T-helper 1 cell treated with Interleukin-12 subunit alpha and Interleukin-12 subunit beta and Interleukin-4 antibody, amounts not matched to agents 30 μg/mL and 1 μg/mL, for 36 hours (primary cell): ENCODE results near the gene CEMIP.

Source experiments
- H3K27ac Mint-ChIP-seq: one replicate; pipeline ENCODE4 v1.8.0; 2021; ENCODE audit warnings: mild to moderate bottlenecking, mixed read lengths
- H3K27me3 Mint-ChIP-seq: one replicate; pipeline ENCODE4 v1.8.0; 2021; ENCODE audit warnings: low read depth, mixed read lengths
- H3K36me3 Mint-ChIP-seq: one replicate; pipeline ENCODE4 v1.8.0; 2021; ENCODE audit warnings: low read depth, mixed read lengths
- H3K4me1 Mint-ChIP-seq: one replicate; pipeline ENCODE4 v1.8.0; 2021; ENCODE audit warnings: low read depth, mixed read lengths
- H3K4me3 Mint-ChIP-seq: one replicate; pipeline ENCODE4 v1.8.0; 2021; ENCODE audit warnings: mild to moderate bottlenecking, moderate library complexity, mixed read lengths
- H3K9me3 Mint-ChIP-seq: one replicate; pipeline ENCODE4 v1.8.0; 2021; ENCODE audit warnings: mixed read lengths

The CEMIP gene

GRCh38 chr15:80832686-80833085, 53.5 kb downstream of the CEMIP start:
- Mint-ChIP-seq H3K36me3 (no peaks in the 10 kb centered on the region), H3K27ac (no peak overlapping the region), H3K9me3 (no peaks in the 10 kb centered on the region), H3K4me1 (no peaks in the 10 kb centered on the region), H3K4me3 (no peak overlapping the region), H3K27me3 (no peaks in the 10 kb centered on the region)

GRCh38 chr15:80834402-80834801, 55.2 kb downstream of the CEMIP start:
- no peaks in the 10 kb centered on the region for H3K4me1 Mint-ChIP-seq
- H3K9me3 Mint-ChIP-seq = no peaks in the 10 kb centered on the region
- H3K27me3 Mint-ChIP-seq = peaks cover 5% of the 10 kb centered on the region
- H3K36me3 Mint-ChIP-seq = no peaks in the 10 kb centered on the region
- H3K4me3 Mint-ChIP-seq = no peak overlapping the region
- H3K27ac Mint-ChIP-seq = no peak overlapping the region

DNA sequence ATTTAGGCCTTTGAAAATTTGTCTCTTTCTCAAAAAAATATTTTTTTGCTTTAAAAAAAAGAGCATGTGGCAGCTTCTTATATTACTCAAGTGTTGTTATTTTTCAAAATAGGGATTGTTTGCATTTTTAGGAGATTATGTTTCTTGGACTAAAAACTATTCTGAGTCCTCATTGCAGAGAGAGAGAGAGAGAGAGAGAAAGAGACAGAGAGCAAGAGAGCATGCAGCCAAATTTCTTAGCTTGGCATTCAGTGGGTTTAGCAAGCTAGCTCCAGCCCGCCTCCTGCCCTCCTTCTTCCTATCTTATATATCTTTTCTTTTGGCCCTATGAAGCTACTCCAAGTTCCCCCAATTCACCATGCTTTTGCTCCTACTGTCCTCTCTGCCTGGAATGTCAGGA, 55.7 kb downstream of the CEMIP start:
- no peak overlapping the region for H3K4me3 Mint-ChIP-seq
- no peaks in the 10 kb centered on the region for H3K9me3 Mint-ChIP-seq
- H3K4me1 Mint-ChIP-seq = no peaks in the 10 kb centered on the region
- no peak overlapping the region for H3K27ac Mint-ChIP-seq
- H3K27me3 Mint-ChIP-seq = peaks cover 5% of the 10 kb centered on the region
- no peaks in the 10 kb centered on the region for H3K36me3 Mint-ChIP-seq

DNA sequence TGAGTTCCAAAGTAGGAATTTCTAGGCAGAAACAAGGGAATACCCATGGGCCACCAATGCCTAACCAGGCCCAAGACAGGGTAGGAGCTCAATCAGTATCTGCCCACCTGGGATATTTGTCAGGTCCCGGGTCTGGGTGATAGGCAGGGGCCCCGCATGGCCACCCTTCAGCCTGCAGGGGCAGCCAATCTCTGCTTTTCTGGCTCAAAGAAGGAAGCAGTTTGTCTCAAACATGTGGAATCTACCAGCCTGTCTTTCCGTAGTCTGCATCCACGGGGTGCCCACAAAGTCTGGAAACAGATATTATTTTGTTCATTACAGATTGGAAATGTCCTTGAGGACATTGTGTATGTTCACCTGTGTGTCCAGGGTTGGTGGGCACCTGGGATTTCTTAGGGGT, 56.2 kb downstream of the CEMIP start:
- H3K27me3 Mint-ChIP-seq = peaks cover 5% of the 10 kb centered on the region
- H3K4me3 Mint-ChIP-seq = no peak overlapping the region
- H3K4me1 Mint-ChIP-seq = no peaks in the 10 kb centered on the region
- H3K27ac Mint-ChIP-seq = no peak overlapping the region
- H3K9me3 Mint-ChIP-seq = no peaks in the 10 kb centered on the region
- H3K36me3 Mint-ChIP-seq = no peaks in the 10 kb centered on the region

GRCh38 chr15:80836223-80836622, 57.1 kb downstream of the CEMIP start:
- H3K4me3 Mint-ChIP-seq = no peak overlapping the region
- no peak overlapping the region for H3K27ac Mint-ChIP-seq
- peaks cover 5% of the 10 kb centered on the region for H3K27me3 Mint-ChIP-seq
- no peaks in the 10 kb centered on the region for H3K4me1 Mint-ChIP-seq
- H3K9me3 Mint-ChIP-seq = no peaks in the 10 kb centered on the region
- no peaks in the 10 kb centered on the region for H3K36me3 Mint-ChIP-seq

GRCh38 chr15:80837006-80837405, 57.8 kb downstream of the CEMIP start:
- H3K9me3 Mint-ChIP-seq = no peaks in the 10 kb centered on the region
- peaks cover 5% of the 10 kb centered on the region for H3K27me3 Mint-ChIP-seq
- no peak overlapping the region for H3K27ac Mint-ChIP-seq
- no peak overlapping the region for H3K4me3 Mint-ChIP-seq
- no peaks in the 10 kb centered on the region for H3K36me3 Mint-ChIP-seq
- no peaks in the 10 kb centered on the region for H3K4me1 Mint-ChIP-seq

DNA sequence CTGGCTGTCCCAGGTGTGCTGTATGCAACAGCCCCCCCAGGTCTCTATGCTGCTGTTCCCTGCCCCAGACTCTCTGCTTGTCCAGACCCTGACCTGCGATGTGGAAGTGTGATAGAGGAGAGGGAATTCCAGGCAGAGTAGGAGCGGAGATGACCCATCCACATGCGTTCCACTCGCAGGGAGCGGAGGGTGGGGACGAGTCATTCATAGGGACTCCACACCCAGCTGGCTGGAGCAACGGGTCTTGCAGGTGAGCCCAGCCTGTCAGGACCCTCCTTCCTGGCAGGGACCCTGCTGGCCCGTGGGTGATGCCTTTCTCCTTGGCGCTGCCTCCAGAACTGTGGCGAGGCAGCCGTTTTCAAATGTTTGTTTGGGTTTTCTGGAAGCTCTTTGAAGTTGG, 58.8 kb downstream of the CEMIP start:
- Mint-ChIP-seq H3K9me3 (no peaks in the 10 kb centered on the region), H3K27me3 (peaks cover 5% of the 10 kb centered on the region), H3K27ac (no peak overlapping the region), H3K36me3 (no peaks in the 10 kb centered on the region), H3K4me1 (no peaks in the 10 kb centered on the region), H3K4me3 (no peak overlapping the region)

DNA sequence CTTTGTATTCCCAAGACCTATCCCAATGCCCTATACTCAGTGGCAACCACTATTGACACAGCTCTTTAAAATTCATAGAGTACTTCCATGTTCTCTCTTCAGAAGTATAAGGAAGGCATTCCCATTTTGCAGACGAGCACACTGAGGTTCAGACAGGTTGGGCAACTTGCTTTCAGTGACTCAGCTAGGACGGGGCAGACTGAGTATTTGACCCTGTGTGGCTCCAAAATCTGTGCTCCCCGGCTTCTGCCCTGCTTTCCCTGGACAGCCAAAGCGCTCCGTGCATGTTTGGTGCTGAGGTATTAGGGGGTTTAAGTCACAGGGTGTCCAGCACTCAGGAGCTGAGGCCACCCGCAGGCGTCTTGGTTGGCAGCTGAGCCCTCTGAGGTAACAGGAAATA, 59.5 kb downstream of the CEMIP start:
- H3K9me3 Mint-ChIP-seq = no peaks in the 10 kb centered on the region
- no peaks in the 10 kb centered on the region for H3K4me1 Mint-ChIP-seq
- H3K27ac Mint-ChIP-seq = no peak overlapping the region

GRCh38 chr15:80839764-80840130, 60.6 kb downstream of the CEMIP start:
- no peak overlapping the region for H3K27ac Mint-ChIP-seq
- no peak overlapping the region for H3K4me3 Mint-ChIP-seq
- no peaks in the 10 kb centered on the region for H3K36me3 Mint-ChIP-seq
- no peaks in the 10 kb centered on the region for H3K4me1 Mint-ChIP-seq
- H3K27me3 Mint-ChIP-seq = peaks cover 5% of the 10 kb centered on the region
- no peaks in the 10 kb centered on the region for H3K9me3 Mint-ChIP-seq

More for the DNA sequence above, 59.5 kb downstream of the CEMIP start:
- no peaks in the 10 kb centered on the region for H3K36me3 Mint-ChIP-seq
- no peak overlapping the region for H3K4me3 Mint-ChIP-seq
- H3K27me3 Mint-ChIP-seq = peaks cover 5% of the 10 kb centered on the region

DNA sequence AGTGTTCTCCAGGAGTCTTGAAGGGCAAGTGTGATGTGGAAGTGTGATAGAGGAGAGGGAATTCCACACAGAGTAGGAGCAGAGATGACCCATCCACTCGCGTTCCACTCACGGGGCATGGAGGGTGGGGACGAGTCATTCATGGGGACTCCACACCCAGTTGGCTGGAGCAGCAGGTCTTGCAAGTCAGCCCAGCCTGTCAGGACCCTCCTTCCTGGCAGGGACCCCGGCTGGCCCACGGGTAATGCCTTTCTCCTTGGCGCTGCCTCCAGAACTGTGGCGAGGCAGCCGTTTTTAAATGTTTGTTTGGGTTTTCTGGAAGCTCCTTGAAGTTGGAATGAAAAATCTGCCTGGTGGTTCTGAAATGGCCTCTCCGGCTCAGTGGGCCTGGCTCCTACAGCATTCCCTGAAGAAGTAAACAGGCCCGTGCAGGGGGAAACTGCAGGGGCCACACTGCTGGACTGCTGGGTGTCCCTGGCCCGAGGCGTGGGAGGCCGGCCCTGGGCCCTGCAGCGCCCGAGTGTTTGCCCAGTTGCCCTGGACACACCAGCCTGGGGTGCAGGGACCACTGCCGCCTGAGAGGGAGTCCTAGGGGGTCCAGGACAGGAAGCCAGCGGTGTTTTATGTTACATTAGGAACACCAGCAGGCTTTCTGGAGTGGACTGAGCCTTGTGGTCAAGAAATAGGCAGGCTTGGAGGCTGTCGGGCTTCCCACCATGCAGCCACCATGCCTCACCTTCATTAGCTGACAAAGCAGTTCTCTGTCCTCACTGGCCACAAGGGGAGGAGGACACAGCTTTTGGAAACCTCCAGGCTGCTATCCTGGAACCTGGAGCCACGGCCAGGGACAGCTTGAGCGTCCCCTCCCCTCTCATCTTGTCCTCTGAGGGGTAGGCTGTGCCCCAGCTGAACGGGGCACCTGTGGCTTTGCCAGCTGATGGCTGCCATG, 61.3 kb downstream of the CEMIP start:
- Mint-ChIP-seq H3K4me3 (no peak overlapping the region), H3K27me3 (peaks cover 5% of the 10 kb centered on the region), H3K36me3 (no peaks in the 10 kb centered on the region), H3K9me3 (no peaks in the 10 kb centered on the region), H3K27ac (no peak overlapping the region), H3K4me1 (no peaks in the 10 kb centered on the region)

- no peaks in the 10 kb centered on the region for H3K4me1 Mint-ChIP-seq
- no peaks in the 10 kb centered on the region for H3K9me3 Mint-ChIP-seq
- H3K27me3 Mint-ChIP-seq = peaks cover 5% of the 10 kb centered on the region
- H3K27ac Mint-ChIP-seq = no peak overlapping the region
- H3K4me3 Mint-ChIP-seq = no peak overlapping the region
- H3K36me3 Mint-ChIP-seq = no peaks in the 10 kb centered on the region
Observed at GRCh38 chr15:80841541-80841940, 62.4 kb downstream of the CEMIP start.

- no peaks in the 10 kb centered on the region for H3K36me3 Mint-ChIP-seq
- no peaks in the 10 kb centered on the region for H3K4me1 Mint-ChIP-seq
- peaks cover 5% of the 10 kb centered on the region for H3K27me3 Mint-ChIP-seq
Observed at GRCh38 chr15:80844011-80844732, 65.0 kb downstream of the CEMIP start.

DNA sequence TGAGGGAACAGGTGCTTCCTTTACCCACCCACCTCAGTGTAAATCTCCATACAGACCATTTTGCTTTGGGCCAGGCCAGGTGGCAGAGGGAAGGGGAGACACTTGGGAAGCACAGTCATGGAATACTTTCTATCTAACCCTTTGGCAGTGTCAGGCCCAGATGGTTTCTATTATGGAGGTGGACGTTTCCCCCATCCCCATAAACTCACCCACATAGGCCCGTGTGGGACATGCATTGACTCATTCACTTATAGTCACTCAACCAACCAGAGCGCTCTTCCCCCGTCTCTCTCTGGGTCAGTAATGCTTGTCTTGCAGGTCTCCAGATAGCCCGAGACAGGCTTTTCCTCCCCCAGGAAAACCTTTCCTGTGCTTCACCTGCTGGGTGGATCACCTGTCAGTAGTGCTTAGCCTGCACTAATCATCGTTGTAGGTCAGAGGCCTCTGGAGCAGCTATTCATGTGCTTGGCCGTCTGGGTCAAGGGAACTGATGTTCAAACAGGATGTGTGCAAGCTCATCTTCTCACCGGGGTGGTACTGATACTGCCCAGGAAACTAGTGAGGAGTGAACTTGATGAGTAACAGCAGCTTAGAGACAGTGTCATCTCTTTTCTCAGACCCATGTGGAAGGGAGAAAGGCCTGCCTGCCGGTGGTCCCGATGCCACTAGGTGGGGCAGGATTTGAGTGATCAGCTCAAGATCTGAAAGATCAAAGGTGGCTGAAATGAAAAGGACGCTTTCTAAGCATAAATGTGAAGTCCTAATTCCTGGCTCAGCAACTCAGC, 67.1 kb downstream of the CEMIP start:
- no peak overlapping the region for H3K27ac Mint-ChIP-seq
- H3K9me3 Mint-ChIP-seq = no peaks in the 10 kb centered on the region
- peaks cover 10% of the 10 kb centered on the region for H3K27me3 Mint-ChIP-seq
- H3K4me3 Mint-ChIP-seq = no peak overlapping the region
- no peaks in the 10 kb centered on the region for H3K36me3 Mint-ChIP-seq
- no peaks in the 10 kb centered on the region for H3K4me1 Mint-ChIP-seq

More at GRCh38 chr15:80844011-80844732, 65.0 kb downstream of the CEMIP start:
- H3K9me3 Mint-ChIP-seq = no peaks in the 10 kb centered on the region
- H3K27ac Mint-ChIP-seq = no peak overlapping the region
- no peak overlapping the region for H3K4me3 Mint-ChIP-seq

GRCh38 chr15:80849308-80849707, 70.1 kb downstream of the CEMIP start:
- no peaks in the 10 kb centered on the region for H3K4me1 Mint-ChIP-seq
- peaks cover 23% of the 10 kb centered on the region for H3K27me3 Mint-ChIP-seq
- no peaks in the 10 kb centered on the region for H3K36me3 Mint-ChIP-seq
- H3K9me3 Mint-ChIP-seq = no peaks in the 10 kb centered on the region
- no peak overlapping the region for H3K27ac Mint-ChIP-seq
- H3K4me3 Mint-ChIP-seq = no peak overlapping the region
